GM18868 (cell line): ENCODE measurements around the gene GHRL.
"Not testable (repeated sequence)": the region's sequence is repeated elsewhere in the genome, so short reads cannot be mapped to it uniquely, and the experiment has no call there.

Experiments used
- ATAC-seq: cut with Tn5 transposase; IDR thresholded peaks from one replicate; pipeline ENCODE4 v1.9.1; 2021; ENCODE audit warnings: mild to moderate bottlenecking, moderate library complexity; ENCODE audit not compliant: unreplicated experiment

The GHRL gene

GRCh38 chr3:10278501-10278900, 14.2 kb downstream of the GHRL start:
- no peak for ATAC-seq

- ATAC-seq = no peak
These were observed 15.6 kb downstream of the GHRL start for GRCh38 chr3:10277115-10277625.

GRCh38 chr3:10274601-10275000, 18.1 kb downstream of the GHRL start:
- ATAC-seq = no peak

- ATAC-seq = no peak
These were observed 18.9 kb downstream of the GHRL start for GRCh38 chr3:10273702-10274305.

- ATAC-seq = no peak
These were observed 19.8 kb downstream of the GHRL start for GRCh38 chr3:10272977-10273376.

GRCh38 chr3:10272476-10272875, 20.3 kb downstream of the GHRL start:
- ATAC-seq = not testable (repeated sequence)

- ATAC-seq = no peak
These were observed 23.3 kb downstream of the GHRL start for GRCh38 chr3:10269443-10269842.

GRCh38 chr3:10268930-10269329, 23.8 kb downstream of the GHRL start:
- no peak for ATAC-seq

GRCh38 chr3:10268116-10268515, 24.6 kb downstream of the GHRL start:
- no peak for ATAC-seq

- not testable (repeated sequence) for ATAC-seq
These were observed 25.8 kb downstream of the GHRL start for GRCh38 chr3:10266936-10267335.

- no peak for ATAC-seq
These were observed 26.9 kb downstream of the GHRL start for GRCh38 chr3:10265833-10266232.

- ATAC-seq = peak; percentile 55
These were observed 28.9 kb downstream of the GHRL start for GRCh38 chr3:10263646-10264363.

- ATAC-seq = no peak
These were observed 30.7 kb downstream of the GHRL start for GRCh38 chr3:10262027-10262426.

GRCh38 chr3:10260211-10260701, 32.5 kb downstream of the GHRL start:
- no peak for ATAC-seq

GRCh38 chr3:10259798-10260197, 32.9 kb downstream of the GHRL start:
- ATAC-seq = no peak

GRCh38 chr3:10259036-10259435, 33.7 kb downstream of the GHRL start:
- no peak for ATAC-seq

GRCh38 chr3:10255835-10256234, 36.9 kb downstream of the GHRL start:
- no peak for ATAC-seq

- no peak for ATAC-seq
These were observed 39.0 kb downstream of the GHRL start for GRCh38 chr3:10253731-10254130.

GRCh38 chr3:10251006-10251405, 41.7 kb downstream of the GHRL start:
- ATAC-seq = no peak

- no peak for ATAC-seq
These were observed 42.9 kb downstream of the GHRL start for GRCh38 chr3:10249833-10250232.

- ATAC-seq = peak; percentile 22
These were observed 43.6 kb downstream of the GHRL start for GRCh38 chr3:10248984-10249748.
